Fibroblast of the conjunctiva (primary cell): ENCODE results near the gene TRIM38.
"Not testable (repeated sequence)": the region's sequence is repeated elsewhere in the genome, so short reads cannot be mapped to it uniquely, and the experiment has no call there.

Experiments
- DNase-seq: peaks from one replicate; pipeline ENCODE4 v3.0.0-alpha.2; 2010; ENCODE audit warnings: low read depth

The TRIM38 gene

DNA sequence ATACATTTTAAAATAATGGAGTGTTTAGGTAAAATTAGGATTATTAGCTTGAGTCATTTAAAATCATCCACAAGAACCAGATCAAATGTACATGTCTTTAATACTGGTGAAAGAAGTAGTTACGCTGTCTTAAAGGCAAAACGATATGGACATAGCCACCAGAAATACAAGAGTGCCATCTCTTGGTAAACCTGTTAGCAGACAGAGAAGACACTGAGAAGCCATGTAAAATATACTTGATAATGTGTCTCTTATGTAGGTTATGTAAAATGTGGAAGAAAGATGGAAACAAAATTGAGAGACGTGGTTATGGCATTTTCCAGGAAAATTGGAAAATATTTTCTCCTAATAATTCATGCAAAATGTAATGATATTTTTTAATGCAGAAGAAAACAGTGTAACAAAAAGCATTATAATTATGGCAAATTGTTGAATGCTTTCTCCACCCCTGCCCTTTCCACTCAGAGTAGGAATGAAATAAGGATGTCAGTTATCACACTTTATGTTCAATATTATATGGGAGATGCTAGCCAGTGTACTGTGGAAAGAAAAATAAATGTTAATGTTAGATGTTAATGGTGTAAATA lies 19.9 kb upstream of the TRIM38 start:
- DNase-seq = peak; percentile 43

DNA sequence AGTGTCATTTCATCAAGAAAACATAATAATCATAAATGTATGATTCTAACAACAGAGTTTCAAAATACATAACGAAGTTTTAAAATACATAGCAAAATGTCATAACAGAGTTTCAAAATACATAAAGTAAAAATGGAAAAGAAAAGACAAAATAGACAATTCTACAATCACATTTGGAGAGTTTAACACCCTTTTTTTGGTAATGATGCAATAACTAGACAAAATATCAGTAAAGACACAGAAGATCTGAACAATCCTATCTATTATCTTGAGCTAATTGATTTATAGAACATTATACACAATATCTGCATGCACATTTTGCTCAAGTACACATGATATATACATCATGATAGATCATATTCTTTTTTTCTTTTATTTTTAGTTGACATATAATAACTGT lies 18.7 kb upstream of the TRIM38 start:
- DNase-seq = no peak

DNA sequence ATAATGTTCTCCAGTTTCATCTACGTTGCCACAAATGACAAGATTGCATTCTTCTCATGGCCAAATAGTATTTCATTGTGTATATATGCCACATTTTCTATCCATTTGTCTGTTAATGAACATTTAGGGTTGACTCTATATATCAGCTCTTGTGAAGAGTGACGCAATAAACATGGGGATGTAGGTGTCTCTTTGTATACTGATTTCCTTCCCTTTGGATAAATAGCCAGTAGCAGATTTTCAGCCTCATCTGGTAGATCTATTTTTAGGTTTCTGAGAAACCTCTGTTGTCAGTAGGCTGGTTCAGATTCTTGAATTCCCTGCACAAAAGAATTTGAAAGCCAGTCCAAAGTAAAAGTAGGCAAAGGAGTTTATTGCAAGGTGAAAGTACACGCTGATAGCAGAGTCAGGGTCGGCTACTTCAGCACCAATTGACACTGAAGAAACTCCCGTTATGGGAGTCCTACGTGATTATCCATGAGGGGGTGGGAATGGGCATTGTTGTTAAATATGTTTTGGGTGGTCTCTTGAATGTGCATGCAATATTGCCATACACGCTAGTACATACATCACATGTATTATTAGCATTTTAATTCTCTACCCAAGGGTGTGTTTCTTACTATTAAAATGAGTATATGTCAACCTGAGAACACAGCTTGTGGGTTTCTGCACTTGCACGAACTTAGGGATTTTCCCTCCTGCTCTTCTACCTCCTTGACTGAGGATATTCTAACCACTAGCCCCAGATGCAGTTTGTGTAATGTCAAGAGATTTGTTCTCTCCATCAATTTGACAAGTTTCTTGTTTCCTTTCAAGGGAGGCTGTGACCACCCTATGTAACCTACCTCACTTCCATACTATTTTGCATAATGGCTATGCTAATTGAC lies 17.7 kb upstream of the TRIM38 start:
- no peak for DNase-seq

DNA sequence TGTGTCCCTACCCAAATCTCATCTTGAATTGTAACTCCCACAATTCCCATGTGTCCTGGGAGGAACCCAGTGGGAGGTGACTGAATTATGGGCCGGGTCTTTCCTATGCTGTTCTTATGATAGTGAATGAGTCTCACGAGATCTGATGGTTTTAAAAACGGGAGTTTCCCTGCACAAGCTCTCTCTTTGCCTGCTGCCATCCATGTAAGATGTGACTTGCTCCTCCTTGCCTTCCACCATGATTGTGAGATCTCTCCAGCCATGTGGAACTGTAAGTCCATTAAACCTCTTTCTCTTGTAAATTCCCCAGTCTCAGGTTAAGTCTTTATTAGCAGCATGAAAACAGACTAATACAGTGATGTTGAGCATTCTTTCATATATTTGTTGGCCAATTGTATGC lies 16.9 kb upstream of the TRIM38 start:
- not testable (repeated sequence) for DNase-seq

DNA sequence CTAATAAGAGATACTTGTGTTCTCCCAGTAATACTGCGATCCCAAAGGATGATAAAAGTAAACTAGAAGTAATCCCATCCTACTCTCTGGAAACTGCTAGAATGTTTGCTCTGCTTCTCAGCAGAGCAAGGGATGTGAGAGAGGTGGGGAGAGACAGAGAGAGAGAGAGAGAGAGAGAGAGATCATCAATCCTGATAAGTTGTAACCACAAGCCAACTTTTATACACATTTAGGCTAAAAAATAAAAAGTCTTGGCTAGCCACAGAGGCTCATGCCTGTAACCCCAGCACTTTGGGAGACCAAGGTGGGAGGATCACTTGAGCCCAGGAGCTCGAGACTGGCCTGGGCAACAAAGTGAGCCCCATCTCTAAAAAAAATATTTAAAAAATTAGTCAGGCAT lies 16.0 kb upstream of the TRIM38 start:
- no peak for DNase-seq

DNA sequence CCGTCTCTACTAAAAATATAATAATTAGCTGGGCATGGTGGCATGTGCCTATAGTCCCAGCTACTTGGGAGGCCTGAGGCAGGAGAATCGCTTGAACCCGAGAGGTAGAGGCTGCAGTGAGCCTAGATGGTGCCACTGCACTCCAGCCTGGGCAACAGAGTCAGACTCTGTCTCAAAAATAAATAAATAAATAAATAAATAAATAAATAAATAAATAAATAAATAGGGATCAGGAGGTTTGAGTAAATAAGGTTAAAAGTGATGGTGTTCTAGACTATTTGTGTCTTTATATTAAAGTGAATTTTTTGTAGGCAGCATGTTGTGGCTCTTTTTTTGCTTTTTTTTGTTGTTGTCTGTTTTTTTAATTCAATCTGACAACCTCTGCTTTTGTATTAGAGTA lies 15.1 kb upstream of the TRIM38 start:
- DNase-seq = not testable (repeated sequence)

DNA sequence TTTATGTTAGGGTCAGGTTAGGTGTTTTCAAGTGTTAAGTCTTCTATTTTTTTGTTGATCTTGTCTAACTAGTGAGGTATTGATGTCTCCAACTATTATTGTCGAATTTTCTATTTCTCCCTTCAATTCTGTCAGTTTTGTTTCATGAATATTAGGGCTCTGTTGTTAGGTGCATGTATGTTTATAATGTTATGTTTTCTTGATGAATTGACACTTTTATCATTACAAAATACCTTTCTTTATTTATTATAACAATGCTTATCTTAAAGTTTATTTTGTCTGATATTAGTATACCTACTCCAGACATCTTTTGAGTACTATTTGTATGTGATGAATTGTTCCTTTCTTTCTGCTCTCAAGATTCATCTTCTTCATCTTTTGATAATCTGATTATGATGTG lies 12.9 kb upstream of the TRIM38 start:
- no peak for DNase-seq

DNA sequence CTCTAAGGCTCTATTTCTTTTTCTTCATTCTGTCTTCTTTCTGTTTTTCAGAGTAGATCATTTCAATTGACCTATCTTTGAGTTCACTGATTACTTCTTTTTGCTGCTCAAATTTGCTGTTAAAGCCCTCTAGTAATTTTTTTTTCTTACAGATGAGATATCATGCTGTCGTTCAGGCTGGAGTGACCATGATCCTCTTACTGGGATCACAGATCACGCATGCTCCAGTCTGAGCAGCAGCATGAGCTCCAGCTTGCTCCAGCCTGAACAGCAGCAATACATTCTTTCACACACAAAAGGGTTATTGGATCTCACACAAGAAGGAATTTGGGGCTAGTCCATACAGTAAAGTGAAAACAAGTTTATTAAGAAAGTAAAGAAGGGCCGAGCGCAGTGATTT lies 12.3 kb upstream of the TRIM38 start:
- DNase-seq = no peak

DNA sequence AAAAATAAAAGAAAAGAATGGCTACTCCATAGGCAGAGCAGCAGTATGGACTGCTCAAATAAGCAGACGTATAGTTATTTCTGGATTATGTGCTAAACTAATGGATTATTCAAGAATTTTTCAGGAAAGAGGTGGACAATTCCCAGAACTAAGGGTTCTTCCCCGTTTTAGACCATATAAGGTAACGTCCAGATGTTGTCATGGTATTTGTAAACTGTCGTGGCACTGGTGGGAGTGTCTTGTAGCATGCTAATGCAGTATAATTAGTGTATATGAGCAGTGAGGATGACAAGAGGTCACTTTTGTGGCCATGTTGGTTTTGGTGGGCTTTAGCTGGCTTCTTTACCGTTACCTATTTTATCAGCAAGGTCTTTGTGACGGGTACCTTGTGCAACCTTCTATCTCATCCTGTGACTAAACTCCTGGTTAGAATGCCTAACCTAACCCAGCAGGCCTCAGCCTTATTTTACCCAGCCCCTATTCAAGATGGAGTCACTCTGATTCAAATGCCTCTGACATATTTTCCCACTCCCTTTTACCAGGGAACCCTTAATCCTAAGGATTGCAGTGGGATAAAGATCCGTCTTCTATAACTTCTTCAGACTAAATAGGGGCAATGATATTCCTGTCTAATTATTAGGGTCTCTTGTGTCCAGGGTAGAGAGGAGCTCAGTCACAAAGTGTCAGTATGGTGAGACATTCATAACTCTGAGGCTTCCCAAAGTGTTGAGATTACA lies 11.1 kb upstream of the TRIM38 start:
- DNase-seq = no peak

DNA sequence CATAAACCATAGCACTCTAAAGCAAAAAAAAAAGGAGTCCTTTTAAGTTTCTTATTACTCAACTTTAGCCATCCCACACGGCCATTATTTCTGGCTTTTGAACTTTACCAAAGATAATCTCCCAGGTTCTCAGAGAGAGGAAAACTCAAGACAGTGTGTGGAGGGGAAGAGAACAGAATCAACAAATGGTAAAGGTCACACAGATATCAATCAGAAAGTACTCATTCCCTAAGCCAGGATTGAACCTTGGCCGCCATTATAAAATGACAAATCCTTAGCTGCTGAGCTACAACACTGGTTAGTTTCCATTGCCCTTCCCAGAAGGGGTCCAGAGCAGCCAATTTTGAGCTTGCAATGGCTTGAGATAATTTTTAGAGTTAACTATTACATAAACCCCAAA lies 10.1 kb upstream of the TRIM38 start:
- DNase-seq = no peak

DNA sequence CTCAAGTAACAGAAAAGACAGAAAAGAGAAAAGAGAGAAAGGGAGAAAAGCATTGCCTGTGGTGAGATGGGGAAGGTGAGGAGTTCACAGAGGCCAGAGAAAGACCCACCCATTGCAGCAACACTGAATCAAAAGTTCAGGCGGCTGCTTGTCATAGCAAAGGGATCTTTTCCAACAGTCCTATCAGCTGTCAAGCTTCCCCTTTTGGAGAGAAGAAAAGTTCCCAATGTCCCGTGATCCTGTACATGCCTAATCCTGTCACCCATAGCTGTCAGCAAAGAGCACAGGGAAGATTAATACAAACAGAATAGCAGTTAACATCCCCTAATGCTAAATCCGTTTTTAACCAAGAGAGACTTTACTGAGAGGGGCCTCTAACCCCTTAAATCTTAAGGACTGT lies 8.9 kb upstream of the TRIM38 start:
- no peak for DNase-seq

DNA sequence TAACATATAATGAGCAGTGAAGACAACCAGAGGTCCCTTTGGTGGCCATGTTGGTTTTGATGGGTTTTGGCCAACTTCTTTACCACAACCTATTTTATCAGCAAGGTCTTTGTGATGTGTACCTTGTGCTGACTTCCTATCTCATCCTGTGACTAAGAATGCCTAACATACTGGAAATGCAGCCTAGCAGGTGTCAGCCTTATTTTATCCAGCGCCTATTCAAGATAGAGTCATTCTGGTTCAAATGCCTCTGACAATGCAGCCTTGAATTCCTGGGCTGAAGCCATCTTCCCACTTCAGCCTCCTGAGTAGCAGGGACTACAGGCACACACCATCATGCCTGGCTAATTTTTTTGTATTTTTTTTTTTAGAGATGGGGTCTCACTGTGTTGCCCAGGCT lies 7.8 kb upstream of the TRIM38 start:
- DNase-seq = no peak

DNA sequence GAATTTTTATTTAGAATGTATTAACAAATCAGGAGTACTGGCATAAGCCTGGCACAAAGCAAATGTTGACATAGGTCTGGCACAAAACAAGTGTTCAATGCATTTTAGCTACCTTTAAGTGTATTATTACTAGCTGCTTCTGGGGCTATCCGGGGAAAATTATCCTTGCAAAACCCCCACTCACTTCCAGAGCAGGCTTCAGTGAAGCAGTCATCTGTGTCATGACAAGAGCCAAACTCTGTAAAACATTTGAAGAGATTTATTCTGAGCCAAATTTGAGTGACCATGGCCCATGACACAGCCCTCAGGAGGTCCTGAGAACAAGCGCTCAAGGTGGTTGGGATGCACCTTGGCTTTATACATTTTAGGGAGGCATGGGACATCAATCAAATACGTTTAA lies 6.4 kb upstream of the TRIM38 start:
- no peak for DNase-seq

DNA sequence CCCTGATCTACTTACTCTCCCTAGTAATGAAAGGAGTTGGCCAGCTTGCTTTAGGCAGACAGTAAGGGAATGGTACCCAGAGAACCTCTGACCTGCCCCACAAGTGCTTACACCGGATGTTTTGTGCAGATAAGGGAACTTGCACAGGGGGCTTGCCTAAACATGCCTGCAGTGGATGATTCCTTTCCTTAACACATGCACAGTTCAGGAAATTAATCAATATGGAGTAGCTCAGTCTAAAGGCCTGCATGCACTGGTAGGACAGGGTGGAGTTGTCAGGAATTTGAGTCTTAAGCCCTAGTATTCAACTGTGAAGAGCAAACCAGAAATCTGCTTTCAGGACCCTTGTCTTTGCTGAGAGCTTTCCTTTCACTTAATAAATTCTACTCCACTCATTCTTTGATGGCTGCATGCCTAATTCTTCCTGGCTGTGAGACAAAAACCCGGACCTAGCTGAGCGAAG lies 3.9 kb upstream of the TRIM38 start:
- no peak for DNase-seq

DNA sequence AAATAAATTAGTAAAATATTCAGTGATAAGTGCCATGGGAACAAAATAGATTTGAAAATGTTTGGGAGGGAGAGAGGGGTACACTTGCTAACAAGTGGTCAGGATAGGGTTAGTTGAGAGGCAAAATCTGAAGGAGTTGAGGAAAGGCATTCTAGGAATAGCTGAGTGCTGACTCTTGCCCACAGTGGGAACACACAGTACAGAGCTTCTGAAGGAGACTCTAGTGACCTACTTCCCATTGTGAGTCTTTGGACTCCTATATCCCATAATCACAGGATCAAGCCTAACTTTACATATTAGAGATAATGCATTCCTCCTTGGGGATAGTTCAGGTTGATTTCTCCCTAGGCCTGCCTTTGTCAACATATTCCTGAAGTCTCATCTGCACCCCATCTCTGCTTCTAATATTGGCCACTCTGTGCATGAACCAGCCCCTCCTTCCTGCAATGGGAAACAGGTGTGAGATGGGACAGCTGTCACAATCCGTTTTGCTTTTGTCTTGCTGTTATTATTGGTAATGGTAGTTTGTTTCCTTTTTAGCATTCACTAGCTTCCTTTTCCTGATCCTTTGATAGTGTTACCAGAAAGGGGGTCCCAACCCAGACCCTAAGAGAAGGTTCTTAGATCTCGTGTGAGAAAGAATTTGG lies 2.6 kb upstream of the TRIM38 start:
- DNase-seq = no peak

DNA sequence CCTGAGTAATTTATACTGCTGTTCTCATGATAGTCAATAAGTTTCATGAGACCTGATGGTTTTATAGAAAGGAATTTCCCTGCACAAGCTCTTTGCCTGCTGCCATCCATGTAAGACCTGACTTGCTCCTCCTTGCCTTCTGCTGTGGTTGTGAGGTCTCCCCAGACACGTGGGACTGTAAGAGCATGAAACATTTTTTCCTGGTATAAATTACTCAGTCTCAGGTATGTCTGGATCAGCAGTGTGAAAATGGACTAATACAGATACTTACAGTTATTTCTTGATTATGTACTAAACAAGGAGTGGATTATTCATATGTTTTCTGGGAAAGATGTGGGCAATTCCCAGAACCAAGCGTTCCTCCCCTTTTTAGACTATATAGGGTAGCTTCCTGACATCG lies 1.9 kb upstream of the TRIM38 start:
- DNase-seq = no peak

DNA sequence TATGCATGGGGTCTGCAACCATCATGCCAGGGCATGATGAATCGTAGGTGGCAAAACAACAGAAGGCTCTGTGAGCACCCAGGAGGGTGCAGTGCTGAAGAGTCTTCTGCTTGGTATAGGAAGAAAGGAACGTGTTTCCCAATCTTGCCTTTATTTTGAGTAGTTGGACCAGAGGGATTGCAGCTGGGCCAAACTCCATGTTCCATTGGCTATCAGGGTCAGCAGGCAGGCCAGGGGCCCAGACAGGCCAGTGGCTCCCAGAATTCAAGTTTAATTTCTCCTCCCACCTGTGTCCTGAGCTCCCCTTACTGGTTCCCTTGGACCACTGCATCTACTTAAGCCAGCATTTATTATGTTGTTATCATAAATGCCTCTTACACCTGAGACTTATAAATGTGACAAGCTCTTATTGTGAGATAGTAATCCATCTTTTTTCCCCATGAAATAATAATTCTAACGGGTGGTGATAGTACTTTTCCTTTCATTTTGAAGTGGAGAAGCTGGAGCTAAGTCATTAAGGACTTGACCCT lies 918 bp upstream of the TRIM38 start:
- no peak for DNase-seq

DNA sequence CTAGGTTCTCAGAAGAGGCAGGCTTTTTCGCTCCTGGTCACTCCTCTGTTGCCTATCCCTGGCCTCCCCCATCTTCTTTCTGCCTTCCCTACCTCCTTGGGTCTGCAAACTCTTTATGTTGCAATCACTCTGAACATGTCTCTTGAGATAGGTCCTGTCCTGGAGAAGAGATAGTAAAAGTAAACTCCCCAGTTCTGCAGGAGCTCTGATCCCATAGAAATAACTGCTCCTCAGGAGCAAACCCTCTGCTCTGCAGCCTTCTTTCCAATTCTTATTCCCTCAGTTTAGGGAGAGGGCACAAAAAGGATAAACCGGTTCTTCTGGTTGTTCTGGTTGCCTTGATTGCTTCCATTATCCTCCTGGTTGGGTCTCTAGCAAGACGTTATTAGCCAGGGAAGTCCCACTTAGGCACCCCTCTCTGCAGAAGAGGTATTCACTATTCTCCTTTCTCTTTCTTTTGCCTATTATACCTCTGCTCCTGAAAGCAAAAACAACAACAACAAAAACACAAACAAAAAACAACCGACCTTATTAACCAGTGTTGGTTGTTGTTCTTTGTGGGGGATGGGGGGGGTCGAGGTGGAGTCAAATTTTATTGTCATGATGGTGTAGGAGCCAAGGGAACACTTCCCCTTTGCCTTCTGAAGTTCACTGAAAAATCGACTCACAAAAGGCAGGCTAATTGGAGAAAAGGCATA lies 973 bp downstream of the TRIM38 start:
- peak; percentile 9 for DNase-seq

DNA sequence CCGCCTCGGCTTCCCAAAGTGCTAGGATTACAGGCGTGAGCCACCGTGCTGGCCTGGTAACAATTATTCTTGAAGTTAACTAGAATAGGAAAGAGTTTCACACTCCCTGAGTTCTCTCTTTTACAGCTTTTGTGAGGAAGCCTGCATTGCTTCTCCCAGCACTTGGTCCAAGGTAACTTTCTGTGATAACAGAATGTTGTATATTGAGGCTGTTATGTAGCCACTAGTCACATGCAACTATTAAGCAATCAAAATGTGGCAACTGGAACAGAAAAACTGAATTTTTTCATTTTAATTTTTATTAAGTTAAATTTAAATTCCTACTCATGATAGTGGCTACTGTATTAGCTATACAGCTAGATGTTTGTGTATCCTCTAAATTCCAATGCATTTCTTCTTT lies 2.5 kb downstream of the TRIM38 start:
- DNase-seq = no peak

DNA sequence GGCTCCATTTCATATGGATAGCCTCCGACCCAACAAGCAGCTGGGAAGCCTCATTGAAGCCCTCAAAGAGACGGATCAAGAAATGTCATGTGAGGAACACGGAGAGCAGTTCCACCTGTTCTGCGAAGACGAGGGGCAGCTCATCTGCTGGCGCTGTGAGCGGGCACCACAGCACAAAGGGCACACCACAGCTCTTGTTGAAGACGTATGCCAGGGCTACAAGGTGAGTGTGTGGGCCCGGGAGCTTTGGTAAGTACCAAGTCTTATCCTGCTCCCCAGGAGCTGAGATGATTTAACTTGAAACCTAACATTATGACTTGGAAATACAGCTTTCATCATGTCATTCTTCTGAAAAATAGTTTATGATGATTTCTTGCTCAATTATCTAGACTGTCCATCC lies 4.1 kb downstream of the TRIM38 start:
- no peak for DNase-seq

DNA sequence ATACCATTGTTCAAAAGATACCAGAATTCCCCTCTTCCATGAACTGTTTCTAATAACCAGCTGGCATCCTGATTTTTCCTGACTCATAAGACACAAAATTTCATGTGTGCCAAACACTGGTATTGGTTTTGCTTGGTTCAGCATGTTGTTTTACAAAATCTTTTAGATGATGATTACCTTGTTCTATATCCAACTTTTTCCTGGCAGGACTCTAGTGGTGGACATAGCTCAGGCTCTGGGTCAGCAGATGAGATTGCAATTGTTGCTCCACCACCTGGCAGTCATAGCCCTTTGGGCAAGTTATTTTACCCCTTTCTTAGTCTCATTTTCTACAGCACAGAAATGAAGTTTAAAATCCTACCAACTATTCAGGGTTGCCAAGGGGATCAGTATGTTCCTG lies 6.2 kb downstream of the TRIM38 start:
- DNase-seq = peak; percentile 43
